Adrenal gland (tissue), 5 donors: Measurements from ENCODE around the gene RELL2.

ENCODE experiments used
- CTCF ChIP-seq, 6 experiments: fragments of 450-650 bp in 4 of 6; fragments of 200-600 bp in 2 of 6; sonication (generic) in 1 of 6; IDR thresholded peaks; 1 replicate in 5 of 6; 2 replicates in 1 of 6; pipeline versions ENCODE4 v1.5.1 to v1.8.0; 2016 to 2021; ENCODE audit warnings: antibody characterized with exemption in 6 of 6, mild to moderate bottlenecking in 2 of 6, moderate library complexity in 1 of 6
- POLR2A ChIP-seq, 2 donors: fragments of 450-650 bp; IDR thresholded peaks; one replicate each; pipeline ENCODE4 v1.6.1; 2017; ENCODE audit warnings: antibody characterized with exemption in 2 of 2, mild to moderate bottlenecking in 2 of 2, moderate library complexity in 1 of 2
- donor health status: DM: no; HTN: no; CAD: no.

GRCh38 chr5:141640698-141641097 lies 3.9 kb downstream of the RELL2 start:
- TF ChIP-seq CTCF (IDR thresholded peaks at IDR 0.05) (no peak), POLR2A (IDR thresholded peaks at IDR 0.05) (no peak)
